UCSD-AML1 (cell line): ENCODE measurements around the gene PTPN12.
"Not testable (repeated sequence)": the region's sequence is repeated elsewhere in the genome, so short reads cannot be mapped to it uniquely, and the experiment has no call there.

ENCODE experiments used
- DNase-seq: peaks from one replicate; lab custom pipeline; 2025; ENCODE audit not compliant: unreplicated experiment; lab: John Stamatoyannopoulos, UW

Gene PTPN12

GRCh38 chr7:77537136-77537777, at the start of gene PTPN12:
Gene PTPN12 (plus strand): TSS chr7:77537295. CDS start chr7:77537547, 252 bp downstream.
- DNase-seq: peak; percentile 45

- DNase-seq: no peak
Measured at GRCh38 chr7:77488986-77489385, 48.1 kb upstream of the PTPN12 start.

- no peak for DNase-seq
Measured at GRCh38 chr7:77497079-77497478, 40.0 kb upstream of the PTPN12 start.

GRCh38 chr7:77498659-77499379, 38.3 kb upstream of the PTPN12 start:
- no peak for DNase-seq

GRCh38 chr7:77501192-77501515, 35.9 kb upstream of the PTPN12 start:
- DNase-seq: no peak

- DNase-seq: no peak
Measured at GRCh38 chr7:77504951-77505350, 32.1 kb upstream of the PTPN12 start.

GRCh38 chr7:77506899-77507298, 30.2 kb upstream of the PTPN12 start:
- no peak for DNase-seq

- not testable (repeated sequence) for DNase-seq
Measured at GRCh38 chr7:77513002-77513670, 24.0 kb upstream of the PTPN12 start.

- DNase-seq: no peak
Measured at GRCh38 chr7:77516085-77516484, 21.0 kb upstream of the PTPN12 start.

- DNase-seq: no peak
Measured at GRCh38 chr7:77520261-77520660, 16.8 kb upstream of the PTPN12 start.

- not testable (repeated sequence) for DNase-seq
Measured at GRCh38 chr7:77521537-77521936, 15.6 kb upstream of the PTPN12 start.

- no peak for DNase-seq
Measured at GRCh38 chr7:77524731-77525130, 12.4 kb upstream of the PTPN12 start.

- no peak for DNase-seq
Measured at GRCh38 chr7:77525231-77525630, 11.9 kb upstream of the PTPN12 start.

- no peak for DNase-seq
Measured at GRCh38 chr7:77528368-77528767, 8.7 kb upstream of the PTPN12 start.

GRCh38 chr7:77529279-77529678, 7.8 kb upstream of the PTPN12 start:
- DNase-seq: no peak

GRCh38 chr7:77531038-77531437, 6.1 kb upstream of the PTPN12 start:
- peak; percentile 5 for DNase-seq

GRCh38 chr7:77532247-77532646, 4.8 kb upstream of the PTPN12 start:
- no peak for DNase-seq

GRCh38 chr7:77532732-77533131, 4.4 kb upstream of the PTPN12 start:
- not testable (repeated sequence) for DNase-seq

- DNase-seq: not testable (repeated sequence)
Measured at GRCh38 chr7:77534046-77534445, 3.0 kb upstream of the PTPN12 start.

GRCh38 chr7:77536017-77536412, 1.1 kb upstream of the PTPN12 start:
- DNase-seq: no peak

GRCh38 chr7:77536413-77537135, 521 bp upstream of the PTPN12 start:
- peak; percentile 92 for DNase-seq
